ENCODE data around the gene PRSS27.

The PRSS27 gene

GRCh38 chr16:2751577-2752034 is 31.6 kb upstream of the PRSS27 start:
- no peak for DNase-seq (ENCODE audit: low spot score)

DNA sequence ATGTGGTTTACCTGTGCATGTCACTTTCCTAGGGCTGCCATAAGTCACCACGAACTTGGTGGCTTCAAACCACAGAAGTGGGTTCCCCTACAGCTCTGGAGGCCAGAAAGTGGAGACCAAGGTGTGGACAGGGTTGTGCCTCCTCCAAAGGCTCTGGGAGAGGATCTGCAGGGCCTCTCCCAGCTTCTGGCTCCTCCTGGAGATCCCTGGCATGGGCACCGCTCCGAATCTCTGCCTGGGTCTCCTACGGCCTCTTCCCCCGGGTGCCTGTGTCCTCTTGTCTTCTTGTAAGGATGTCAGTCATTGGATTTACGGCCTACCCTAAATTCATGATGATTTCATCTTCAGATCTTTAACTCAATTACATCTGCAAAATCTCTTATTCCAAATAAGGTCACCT is 29.9 kb upstream of the PRSS27 start:
- DNase-seq (ENCODE audit: low spot score): no peak

- no peak for DNase-seq (ENCODE audit: low spot score)
Measured at GRCh38 chr16:2749476-2749875, 29.5 kb upstream of the PRSS27 start.

DNA sequence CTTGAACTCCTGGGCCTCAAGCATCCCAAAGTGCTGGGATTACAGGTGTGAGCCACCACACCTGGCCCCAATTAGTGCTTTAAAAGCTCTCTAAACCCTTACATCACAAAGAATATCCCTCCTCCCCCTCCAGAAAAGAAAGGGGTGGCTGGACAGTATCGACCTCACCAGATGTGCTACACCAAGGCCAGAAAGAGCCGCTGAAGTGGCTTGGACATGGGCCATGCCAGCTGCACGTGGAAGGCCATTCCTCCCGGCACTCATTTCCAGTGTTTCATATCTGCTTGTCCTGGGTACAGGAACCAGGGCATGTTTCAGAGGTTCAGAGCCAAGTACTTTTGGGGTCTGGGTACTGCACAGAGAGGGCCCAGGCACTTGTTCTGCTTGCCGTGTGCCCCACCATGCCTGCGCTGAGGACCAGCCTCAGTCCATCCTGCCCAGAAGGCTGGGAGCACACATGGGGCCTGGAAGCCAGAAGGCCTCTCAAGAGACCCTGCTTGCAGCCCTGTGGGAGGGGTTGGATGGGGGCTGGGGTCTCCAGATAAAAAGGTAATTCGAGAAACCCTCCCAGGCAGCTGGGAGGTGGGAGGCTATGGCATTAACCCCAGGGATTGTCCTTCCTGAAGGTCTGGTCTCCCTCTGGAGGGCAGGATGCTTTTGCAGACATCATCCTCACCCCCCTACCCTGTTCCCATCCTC is 28.9 kb upstream of the PRSS27 start:
- no peak for DNase-seq (ENCODE audit: low spot score)

GRCh38 chr16:2745961-2746360 is 25.9 kb upstream of the PRSS27 start:
- no peak for DNase-seq (ENCODE audit: low spot score)

- DNase-seq (ENCODE audit: low spot score): no peak
Measured at GRCh38 chr16:2745116-2745890, 25.3 kb upstream of the PRSS27 start.

DNA sequence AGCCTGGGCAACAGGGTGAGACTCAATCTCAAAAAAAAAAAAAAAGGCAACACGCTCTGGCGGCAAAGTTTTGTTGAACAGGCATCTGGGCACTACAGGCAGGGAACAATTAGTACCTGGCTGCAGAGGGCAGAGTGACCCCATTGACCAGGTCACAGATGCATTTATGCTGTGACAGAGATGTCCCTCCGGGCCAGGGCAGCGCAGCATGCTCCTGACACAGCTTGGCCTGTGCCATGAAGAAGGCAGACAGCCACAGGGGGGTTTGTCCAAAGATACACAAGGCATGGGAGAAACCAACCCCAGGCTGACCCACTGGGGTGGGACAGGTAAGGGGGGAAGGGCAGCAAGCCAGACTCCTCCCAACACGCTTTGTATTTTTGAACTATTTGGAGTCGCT is 24.7 kb upstream of the PRSS27 start:
- no peak for DNase-seq (ENCODE audit: low spot score)

GRCh38 chr16:2743007-2743810 is 23.2 kb upstream of the PRSS27 start:
- no peak for DNase-seq (ENCODE audit: low spot score)

- no peak for DNase-seq (ENCODE audit: low spot score)
Measured at GRCh38 chr16:2742323-2743006, 22.4 kb upstream of the PRSS27 start.

DNA sequence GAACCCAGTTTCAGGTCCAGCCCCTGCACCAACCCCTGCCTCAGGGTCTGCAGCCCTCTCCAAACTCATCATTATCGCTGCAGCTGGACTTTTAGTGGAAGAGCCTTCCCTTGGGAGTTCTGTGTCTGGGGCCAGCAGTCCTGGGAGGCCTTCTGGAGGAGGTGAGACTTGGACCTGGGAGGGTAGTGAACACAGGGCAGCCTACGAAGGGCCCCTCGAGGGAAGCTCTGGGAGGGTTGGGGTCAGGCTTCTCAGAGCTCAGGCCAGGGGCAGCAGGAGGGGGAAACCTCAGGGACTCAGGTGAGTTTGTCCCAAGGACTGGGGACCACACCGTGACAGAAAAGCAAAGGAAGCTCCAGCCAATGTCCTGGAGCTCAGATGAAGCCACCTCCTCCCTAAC is 21.1 kb upstream of the PRSS27 start:
- no peak for DNase-seq (ENCODE audit: low spot score)

- no peak for DNase-seq (ENCODE audit: low spot score)
Measured at GRCh38 chr16:2740476-2740875, 20.5 kb upstream of the PRSS27 start.

DNA sequence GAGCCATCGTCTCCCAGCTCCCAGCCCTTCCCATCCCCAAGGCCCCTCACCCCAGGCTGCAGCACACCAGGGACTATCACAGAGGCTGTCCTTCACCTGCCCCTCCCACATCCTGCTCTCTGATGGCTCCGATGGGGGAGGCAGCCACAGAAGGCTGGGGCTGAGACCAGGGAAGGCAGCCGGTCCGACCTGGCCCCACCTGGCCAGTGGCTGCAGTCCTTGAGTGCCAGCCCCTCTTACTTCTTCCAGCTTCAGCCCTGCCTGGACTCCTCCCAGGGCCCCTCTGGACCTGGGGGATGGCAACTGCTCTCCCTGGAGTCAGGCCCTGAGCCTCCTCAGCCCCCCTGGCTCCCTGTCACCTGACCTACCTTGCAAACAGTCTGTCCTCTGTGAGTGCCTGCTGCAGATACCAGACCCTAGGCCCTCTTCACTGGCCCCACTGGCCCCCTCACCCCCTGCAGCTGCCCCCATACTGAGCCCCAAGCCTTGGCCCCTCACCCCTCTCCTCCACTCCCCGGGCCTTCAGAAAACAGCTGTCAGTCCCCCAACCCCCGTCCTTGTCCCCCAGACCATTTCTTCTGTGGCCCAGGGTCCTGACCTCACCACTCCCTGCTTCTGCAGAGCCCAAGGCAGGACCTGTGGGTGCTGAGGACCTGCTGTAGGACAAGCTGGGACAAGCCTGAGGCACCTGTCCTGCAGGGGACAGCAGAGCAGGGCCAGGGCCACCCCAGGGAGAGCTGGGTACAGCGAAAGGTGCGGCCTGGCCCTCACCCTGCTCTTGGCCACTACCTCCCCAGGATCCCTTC is 19.8 kb upstream of the PRSS27 start:
- DNase-seq (ENCODE audit: low spot score): no peak

- no peak for DNase-seq (ENCODE audit: low spot score)
Measured at GRCh38 chr16:2738615-2739014, 18.6 kb upstream of the PRSS27 start.

DNA sequence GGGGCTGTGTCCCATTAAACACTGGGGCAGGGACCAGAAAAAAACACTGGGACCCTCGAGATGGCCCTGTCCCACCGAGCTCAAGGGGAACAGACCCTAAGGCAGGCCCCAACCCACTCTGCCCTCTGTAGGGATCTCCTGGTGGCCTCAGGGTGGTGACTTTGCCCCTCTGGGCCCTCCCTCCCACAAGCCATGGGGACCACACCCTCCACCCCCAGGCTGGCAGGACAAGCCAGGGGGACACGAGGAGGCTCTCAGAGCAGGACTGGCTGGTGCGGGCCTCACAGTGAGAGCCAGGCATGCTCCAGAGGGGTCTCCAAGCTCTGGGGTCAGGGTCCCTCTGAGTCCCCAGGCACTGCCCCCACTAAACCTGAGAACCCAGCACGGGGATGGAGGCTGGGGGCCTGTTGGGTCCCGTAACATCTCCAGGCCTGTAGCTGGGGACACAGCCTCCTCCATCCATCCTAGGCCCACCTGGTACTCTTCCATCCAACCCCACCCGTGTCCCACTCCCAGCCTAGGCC is 17.9 kb upstream of the PRSS27 start:
- no peak for DNase-seq (ENCODE audit: low spot score)

DNA sequence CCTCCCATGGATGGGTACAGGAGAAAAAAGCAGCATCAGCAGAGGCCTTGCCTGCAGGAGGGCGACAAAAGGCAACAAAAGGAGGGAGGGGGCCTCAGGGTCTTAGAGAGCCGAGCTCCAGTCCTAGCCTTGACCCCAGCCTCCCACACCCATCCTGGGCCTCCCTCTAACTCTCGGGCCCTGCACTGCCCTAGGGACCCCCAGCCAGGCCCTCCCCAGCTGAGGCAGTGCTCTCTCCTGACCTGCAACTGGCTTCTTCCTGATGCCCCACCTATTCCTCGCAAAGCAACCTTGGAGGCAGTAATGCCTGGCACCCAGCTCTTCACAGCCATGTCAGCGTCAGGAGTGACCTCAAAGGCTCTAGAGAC is 17.2 kb upstream of the PRSS27 start:
- no peak for DNase-seq (ENCODE audit: low spot score)

DNA sequence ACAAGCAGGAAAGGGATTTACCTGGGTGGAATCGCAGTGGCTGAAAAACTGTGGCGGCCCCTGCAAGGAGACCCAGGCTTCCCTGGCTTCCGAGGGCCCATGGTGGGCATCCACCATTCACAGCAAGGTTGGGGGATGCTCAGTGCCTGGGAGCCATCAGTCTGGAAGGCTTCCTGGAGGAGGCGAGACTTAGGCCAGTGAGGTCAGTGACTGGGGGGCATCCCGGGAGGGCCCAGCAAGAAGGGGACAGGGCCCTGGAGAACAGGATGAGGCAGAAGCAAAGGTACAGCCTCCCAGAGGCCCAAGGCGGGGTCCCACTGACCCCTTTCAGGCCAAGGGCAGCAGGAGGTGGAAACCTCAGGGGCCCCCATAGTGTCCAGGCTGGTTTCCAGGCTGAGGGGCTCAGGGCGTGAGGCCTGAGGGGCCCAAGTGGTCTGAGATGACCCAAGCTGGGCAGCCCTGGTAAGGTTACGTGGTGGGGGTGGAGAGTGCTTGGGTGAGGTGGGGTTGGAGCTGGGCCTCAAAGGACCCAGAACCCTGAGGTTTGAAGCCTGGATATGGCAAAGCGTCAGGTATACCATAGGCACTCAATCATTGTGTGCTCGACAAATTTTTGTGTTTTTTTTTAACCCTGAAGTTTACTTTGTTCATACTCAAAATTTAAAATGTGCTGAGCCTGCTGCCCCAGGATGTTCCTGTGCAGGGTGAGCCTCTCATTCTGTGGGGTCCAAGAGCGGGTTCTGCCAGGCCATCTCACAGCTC is 16.6 kb upstream of the PRSS27 start:
- no peak for DNase-seq (ENCODE audit: low spot score)

GRCh38 chr16:2734844-2735515 is 15.0 kb upstream of the PRSS27 start:
- no peak for DNase-seq (ENCODE audit: low spot score)

- no peak for DNase-seq (ENCODE audit: low spot score)
Measured at GRCh38 chr16:2728034-2728433, 8.0 kb upstream of the PRSS27 start.

GRCh38 chr16:2726923-2727322 is 6.9 kb upstream of the PRSS27 start:
- DNase-seq (ENCODE audit: low spot score): no peak

DNA sequence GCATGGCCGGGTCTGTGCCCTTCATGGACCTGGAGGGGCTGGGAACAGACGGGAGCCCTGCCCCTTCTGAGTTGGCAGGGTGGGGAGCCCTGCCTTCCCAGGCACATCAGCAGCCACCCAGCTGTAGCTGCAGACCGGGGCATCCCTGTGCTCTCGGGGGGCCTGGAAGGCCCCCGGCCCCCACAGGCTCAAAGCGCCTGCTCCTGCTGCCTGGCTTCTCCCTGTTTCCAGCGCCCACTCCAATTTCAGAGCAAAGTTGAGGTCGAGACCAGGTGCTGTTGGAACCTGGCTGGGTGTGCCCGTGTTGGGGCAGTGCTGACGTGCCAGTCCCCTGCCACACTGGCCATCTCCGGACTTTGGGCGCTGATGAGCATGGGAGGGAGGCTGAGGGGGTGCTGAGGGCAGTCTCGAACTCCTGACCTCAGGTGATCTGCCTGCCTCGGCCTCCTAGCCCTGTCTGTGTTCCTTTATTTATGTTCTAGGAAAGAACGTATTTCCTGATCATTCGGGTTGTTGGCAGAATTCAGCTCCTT is 4.9 kb upstream of the PRSS27 start:
- DNase-seq (ENCODE audit: low spot score): no peak

Measured in left forelimb (tissue), 1 donor.